Measurements from ENCODE around the gene FTCD.

Gene FTCD

DNA sequence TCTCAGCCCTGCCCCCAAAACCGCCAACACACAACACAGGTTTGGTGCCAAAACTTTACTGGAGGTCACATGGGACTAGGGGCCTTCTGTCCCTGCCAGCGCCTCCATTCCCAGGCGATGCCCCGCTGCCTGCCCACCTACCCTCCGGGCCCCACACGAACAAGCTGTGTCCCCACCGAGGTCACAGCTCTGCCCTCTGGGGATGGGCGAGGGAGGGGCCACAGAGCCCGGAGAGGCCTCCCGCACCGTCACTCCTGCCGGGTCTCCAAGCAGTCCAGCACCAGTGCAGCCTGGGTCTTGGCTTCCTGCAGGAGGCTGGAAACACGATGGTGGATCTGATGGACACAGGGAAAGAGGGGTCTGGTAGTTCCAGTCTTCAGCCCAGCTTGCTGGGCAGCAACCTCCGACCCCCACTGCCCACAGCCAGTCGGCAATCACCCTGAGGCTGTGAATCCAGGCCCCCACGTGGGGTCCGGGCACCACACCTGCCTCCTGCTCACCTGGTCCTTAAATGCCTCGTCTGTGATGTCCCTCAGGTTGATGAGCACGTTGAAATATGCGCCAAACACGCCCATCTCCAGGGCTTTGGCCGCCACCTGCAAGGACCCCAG, 18.5 kb downstream of the FTCD start:
- no peak for DNase-seq

DNA sequence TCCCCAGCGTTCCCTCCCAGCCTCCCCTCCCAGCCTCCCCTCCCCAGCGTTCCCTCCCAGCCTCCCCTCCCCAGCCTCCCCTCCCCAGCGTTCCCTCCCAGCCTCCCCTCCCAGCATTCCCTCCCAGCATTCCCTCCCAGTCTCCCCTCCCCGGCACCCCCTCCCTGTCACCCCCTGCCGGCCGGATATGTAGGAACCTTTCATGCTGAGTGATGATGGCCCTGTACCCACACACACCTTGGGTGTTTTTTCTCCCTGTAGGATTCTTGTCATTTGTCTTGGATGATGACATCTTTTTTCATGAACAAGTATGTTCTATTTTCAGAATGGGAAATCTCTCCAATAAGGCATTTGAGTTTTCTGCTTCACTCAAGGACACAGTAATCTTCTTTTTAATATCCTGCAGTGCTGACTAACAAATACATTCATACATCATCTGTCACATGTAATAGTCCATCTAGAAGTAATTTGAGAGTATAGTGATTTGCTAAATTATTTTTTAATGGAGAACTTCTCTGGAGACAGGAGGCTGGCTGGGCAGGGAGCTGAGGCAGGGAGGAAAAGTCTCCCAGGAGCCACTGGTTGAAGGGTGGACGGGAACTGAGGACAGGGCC, 19.5 kb downstream of the FTCD start:
- DNase-seq: no peak

DNA sequence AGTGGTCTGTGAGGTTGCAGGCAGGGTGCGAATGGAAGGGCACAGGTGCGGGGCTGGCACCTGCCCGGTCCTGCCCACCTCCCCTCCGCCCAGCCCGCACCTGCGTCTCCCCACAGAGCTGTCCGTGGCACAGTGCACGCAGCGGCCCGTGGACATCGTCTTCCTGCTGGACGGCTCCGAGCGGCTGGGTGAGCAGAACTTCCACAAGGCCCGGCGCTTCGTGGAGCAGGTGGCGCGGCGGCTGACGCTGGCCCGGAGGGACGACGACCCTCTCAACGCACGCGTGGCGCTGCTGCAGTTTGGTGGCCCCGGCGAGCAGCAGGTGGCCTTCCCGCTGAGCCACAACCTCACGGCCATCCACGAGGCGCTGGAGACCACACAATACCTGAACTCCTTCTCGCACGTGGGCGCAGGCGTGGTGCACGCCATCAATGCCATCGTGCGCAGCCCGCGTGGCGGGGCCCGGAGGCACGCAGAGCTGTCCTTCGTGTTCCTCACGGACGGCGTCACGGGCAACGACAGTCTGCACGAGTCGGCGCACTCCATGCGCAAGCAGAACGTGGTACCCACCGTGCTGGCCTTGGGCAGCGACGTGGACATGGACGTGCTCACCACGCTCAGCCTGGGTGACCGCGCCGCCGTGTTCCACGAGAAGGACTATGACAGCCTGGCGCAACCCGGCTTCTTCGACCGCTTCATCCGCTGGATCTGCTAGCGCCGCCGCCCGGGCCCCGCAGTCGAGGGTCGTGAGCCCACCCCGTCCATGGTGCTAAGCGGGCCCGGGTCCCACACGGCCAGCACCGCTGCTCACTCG, 23.3 kb downstream of the FTCD start:
- no peak for DNase-seq

DNA sequence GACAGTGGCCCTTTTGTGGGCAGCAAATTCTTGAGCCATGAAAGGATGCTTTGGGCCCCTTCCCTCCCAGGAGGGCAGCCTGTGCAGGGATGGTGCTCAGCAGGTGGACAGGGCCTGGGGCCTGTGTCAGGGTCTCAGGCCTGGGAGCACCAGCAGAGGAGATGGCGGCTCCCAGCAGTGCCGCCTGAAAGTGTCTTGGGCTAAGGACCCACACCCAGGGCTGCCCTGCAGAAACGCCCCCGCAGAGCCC, 23.9 kb downstream of the FTCD start:
- no peak for DNase-seq

DNA sequence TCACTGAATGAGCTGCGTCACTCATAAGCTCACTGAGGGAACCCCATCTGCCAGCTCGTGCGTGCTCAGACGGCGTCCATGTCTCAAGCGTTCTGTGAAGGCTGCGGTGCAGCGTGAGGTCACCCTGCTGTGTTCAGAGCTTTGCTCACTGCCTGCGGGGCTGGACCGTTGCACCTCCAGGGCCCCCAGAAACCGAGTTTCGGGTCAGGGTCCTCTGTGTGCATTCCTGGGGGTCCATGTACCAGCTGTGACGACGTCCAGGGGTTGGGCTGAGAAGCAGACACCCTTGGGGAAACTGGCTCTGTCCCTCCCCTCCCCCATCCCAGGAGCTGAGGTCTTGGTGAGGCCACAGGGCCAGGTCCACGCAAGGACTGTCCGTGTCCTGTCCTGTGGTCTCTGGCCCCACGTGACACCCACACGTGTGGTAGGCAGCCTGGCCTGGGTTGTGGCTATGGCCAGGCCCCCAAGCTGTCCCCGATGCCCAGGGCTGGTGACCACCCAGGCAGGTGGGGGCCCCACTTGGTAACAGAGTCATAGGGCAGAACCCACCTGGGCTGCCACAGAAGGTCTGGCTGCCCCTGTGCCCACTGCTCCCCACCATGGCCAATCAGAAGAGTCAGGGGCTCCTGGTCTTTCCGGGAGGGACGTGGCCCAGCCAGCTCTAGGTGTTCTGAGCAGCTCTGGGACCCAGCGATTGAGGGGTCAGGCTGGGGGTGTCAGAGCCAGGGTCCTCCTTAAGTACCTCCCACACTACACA, 24.4 kb downstream of the FTCD start:
- DNase-seq: no peak

DNA sequence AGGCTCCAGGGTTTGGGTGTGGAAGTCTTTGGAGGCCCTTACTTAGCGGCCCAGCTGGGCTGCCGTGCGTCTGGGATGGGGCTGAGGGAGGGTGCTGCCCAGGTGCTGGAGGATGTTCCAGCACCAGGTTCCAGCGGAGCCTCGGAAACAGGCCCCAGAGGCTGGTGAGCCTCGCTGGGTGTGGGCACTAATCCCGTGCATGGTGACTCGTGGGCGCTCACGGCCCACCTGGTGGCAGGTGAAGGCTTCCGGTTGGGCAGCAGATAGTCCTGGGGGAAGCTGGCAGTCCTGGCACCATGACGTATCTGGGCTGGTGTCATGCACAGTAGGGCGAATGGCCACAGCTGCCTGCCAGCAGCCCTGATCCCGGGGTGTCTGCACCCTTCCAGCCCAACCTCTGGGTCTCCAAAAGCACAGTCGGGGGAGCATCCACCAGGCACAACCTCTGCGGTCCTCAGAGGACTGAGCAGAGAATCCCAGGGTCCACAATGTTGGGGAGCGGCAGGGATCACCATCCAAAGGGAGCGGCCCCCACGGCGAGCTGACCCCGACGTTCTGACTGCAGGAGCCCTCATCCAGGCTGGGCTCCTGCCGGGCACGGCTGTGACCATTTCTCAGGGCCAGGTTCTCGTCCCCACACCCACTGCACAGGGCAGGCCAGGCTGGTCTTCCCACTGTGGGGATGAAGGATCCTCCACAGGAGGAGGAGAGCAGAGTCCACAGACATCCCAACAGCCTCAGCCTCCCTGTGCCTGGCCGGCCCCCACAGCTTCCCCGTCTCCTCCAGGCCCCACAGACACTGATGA, 25.3 kb downstream of the FTCD start:
- no peak for DNase-seq

DNA sequence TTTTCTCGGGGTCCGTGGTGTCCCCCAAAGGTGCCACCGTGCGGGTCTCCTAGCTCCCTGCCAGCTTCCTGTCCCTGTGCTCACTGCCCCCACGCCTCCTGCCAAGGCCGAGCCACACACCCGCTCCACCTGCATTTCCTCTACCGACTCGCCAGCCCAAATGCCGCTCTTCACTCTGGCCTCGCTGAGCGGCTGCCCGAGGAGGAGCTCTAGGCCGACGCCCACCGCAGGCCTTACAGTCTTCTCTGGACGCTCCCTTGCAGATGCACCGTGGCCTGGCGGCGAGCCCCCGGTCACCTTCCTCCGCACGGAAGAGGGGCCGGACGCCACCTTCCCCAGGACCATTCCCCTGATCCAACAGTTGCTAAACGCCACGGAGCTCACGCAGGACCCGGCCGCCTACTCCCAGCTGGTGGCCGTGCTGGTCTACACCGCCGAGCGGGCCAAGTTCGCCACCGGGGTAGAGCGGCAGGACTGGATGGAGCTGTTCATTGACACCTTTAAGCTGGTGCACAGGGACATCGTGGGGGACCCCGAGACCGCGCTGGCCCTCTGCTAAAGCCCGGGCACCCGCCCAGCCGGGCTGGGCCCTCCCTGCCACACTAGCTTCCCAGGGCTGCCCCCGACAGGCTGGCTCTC, 26.3 kb downstream of the FTCD start:
- no peak for DNase-seq

DNA sequence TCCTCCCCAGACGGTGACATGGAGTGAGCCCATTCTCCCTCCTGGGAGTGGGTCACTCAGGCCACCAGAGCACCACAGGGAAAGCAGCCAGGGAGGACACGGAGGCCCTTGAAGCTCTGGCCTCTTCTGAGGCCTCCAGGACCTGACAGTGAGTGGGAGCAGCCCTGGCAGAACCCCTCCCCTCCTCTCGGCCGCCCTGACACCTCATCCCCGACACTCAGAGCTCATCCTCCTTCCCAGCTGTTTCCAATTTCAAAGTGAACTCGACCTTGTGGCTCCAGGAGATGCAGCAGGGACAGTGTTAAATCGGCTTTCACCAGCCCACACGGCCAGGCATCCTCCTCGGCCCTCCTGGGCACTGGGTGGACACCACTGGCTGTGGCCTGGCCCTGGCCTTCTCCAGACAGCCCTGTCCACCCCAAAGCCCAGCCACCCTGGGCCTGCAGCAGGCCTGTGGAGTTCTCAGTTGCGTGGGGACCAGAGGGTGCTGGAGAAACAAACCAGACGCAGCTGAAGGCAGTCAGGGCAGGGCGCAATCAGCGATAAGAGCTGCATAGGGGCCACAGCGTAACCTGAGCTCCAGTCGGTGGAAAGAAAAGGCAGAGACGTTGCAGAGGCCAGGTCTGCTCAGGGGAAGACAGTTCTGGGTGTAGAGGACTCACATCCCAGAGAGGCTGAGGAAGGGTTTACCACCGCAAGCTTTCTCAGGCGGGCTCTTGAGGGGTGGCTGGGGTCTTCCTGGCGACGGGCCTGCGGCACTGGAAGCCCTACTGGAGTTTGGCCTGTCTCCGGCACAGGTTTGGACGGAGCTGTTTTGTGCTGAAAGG, 27.1 kb downstream of the FTCD start:
- DNase-seq: no peak

DNA sequence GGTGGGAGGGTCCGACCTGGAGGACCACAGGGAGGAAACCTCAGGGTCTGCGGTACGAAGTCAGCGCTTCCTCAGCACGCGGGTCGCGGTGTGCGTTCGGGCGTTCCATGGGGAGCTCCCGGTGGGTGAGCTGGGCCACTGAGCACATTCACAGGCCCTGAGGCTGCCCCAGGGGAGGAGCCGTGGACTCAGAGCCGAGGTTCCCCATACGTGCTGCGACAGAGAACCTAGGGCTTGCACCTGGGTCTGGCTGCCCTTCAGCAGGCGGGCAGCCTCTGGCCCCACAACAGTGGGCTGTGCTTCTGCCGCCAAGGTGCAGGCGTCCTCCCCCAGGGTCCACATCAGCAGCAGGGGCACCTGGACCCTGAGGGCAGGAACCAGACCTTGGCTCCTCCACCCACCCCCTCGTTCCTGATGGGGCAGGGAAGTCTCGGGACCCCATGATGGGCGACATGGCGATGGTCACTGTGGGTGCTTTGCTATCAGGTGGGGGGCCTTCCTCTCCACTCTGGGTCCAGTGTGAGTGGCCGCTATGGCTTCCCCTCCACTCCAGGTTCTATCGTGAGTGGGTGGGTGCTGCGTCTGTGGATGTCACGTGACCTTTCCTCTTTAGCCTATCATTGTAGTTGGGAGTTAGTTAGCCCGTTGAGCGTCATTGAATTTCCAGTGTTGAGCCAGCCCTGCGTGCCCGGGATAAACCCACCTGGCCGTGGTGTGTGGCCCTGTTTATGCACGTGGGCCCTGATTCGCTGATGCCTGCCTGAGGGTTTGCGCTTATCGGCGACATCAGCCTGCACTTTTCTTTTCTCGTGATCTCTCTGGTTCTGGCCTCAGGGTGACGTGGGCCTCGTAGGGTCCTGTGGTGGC, 27.9 kb downstream of the FTCD start:
- DNase-seq: no peak

DNA sequence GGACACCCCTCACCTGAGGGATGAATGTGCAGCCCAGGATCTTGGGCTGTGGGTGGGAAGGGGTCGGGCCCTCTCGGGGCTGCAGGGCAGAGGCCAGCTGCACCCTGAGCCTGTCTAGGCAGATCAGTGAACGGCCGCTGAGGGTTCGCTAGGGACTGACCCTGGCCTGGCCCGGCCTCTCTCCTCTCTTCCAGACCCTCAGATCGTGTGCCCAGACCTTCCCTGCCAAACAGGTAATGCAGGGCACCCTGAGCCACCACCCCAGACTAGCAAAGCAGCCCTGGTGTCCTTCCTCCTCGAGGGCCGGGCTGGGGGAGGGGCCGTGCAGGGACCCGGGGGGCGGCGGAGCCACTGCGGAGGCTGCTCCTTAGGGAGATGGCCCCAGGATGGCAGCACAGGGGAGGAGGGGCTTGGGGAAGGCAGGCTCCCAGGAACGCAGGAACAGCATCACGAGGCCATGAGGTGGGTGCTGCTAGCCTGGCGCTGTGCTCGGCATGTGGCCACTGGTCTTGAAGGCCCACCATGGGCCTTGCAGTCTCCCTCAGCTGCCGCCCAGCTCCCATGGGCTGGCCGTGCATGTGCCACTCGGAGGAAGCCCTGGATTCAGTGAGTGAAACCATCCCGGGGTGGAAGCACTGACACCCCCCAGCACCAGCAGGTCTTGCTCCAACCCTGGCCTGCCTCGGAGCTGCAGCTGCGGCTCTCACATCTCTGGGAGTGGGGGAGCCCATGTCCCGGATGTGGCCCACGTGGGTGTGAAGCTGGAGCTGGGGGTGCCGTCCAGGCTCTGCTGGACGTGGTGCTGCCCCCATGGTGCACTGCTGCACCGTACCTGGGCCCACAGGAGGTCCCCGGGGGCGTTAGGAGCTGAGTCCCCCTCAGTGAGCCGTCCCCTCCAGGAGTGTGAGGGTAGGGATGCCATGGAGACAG, 28.8 kb downstream of the FTCD start:
- DNase-seq: no peak

DNA sequence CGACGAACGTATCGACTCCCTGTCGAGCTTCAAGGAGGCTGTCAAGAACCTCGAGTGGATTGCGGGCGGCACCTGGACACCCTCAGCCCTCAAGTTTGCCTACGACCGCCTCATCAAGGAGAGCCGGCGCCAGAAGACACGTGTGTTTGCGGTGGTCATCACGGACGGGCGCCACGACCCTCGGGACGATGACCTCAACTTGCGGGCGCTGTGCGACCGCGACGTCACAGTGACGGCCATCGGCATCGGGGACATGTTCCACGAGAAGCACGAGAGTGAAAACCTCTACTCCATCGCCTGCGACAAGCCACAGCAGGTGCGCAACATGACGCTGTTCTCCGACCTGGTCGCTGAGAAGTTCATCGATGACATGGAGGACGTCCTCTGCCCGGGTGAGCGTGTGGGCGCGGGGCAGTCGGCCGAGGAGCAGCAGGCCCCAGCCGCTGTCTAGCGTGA, 29.5 kb downstream of the FTCD start:
- DNase-seq: no peak

DNA sequence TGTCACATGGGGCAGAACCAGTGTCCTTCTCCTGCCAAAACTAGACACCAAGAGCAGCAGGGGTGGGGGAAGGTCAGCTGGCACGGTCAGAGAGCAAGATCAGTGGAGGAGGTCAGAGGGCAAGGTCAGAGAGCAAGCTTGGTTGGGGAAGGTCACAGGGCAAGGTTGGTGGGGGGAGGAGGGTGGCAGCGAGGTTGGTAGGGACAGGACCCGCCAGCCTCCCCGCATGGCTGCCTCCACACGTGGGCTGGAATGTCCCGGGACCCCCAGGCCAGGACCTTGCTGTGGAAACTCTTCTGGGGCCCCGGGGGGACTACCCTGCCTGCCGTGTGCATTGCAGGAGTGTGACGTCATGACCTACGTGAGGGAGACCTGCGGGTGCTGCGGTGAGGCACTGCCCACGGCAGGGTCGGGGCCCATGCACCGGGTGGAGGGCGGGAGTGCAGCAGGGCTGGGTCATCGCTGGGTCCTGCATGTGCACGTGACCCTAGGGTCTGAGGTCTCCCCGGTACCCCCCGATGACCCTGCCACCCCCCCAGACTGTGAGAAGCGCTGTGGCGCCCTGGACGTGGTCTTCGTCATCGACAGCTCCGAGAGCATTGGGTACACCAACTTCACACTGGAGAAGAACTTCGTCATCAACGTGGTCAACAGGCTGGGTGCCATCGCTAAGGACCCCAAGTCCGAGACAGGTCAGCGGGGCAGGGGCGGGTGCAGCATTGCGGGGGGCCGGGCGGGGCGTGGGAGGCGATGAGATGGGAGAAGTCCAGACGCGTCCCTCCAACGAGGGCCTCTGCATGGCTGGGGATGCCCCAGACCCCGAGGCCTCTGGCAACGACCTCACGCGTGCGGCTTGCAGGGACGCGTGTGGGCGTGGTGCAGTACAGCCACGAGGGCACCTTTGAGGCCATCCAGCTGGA, 30.2 kb downstream of the FTCD start:
- DNase-seq: no peak

DNA sequence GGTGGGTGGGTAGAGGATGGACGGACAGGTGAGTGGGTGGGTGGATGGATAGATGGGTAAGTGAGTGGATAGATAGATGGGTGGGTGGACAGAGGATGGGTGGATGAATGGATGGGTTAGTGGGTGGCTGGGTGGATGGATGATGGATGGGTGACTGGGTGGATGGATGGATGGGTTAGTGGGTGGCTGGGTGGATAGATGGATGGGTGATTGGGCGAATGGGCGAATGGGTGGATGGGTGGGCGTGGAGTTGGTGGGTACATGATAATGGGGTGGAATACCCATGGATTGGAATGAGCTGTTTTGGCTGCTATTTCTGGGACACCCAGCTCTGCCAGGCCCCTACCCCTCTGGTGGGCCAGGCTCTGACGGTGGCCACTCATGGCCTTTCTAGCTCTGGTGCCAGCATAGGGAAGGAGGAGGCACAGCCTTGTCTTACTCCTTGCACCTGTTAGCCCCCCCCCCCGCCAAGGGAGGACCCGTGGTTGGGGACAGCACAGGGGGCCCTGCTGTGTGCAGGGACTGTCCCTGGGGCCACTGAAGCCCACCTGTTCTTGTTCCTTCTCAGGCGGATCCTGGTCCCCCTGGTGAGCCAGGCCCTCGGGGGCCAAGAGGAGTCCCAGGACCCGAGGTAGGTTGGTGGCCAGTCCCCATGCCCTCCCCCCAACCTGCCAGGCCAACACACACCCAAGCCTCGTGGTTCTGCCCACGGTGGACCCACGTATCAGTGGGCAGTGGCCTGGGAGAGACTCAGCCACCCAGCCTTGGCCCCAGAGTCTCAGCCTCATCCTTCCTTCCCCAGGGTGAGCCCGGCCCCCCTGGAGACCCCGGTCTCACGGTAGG, 31.1 kb downstream of the FTCD start:
- no peak for DNase-seq

DNA sequence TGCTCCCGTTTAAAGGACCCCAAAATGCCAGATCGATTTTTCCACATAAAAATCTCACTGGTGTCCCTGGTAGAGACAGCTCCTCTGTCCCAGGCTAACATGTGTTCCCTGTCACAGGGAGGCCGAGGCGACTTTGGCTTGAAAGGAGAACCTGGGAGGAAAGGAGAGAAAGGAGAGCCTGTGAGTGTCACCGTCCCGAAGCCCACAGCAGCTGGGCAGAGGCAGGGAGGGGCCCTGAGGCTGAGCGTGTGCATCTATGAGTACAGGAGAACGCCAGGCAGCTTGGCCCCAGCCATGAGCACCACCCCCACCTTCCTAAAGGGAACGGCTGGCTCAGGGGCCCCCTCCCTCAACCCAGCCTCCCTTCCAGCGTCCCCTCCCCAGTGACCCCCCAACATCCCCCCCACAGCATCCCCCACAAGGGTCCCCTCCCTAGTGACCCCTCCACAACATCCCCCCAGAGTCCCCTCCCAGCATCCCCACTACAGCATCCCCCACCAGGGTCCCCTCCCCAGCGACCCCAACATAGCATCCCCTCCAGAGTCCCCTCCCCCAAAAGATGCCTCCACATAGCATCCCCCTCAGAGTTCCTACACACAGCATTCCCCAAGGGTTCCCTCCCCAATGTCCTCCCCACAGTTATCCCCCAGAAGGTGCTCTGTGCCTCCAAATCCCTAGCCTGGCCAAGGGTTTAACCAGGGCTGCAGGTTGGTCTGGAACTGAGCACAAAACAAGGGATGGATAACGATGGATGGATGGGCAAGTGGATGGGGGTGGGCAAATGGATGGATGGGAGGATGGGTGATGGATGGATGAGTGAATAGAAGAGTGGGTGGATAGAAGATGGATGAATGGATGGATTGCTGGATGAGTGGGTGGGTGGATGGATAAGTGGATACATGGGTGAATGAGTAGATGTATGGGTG, 32.4 kb downstream of the FTCD start:
- DNase-seq: no peak

DNA sequence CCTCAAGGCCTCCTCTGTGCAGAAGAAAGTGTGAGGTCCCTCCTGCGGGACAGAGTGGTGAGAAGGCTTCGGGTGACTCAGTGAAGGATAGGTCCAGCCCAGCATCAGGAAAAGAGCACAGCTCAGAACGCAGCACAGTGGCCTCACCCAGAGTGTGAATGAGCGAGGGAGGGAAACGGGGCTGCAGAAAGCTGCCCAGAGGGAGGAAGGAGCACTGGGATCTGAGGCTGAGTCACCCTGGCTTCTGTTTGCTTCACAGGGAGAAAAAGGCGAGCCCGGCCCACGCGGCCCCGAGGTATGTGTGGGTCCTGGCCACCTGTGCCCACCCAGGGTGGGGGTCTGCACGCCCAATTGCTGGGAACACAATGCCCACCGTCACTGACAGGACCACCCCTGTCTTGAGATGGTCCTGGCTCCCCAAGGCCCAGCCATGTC, 33.1 kb downstream of the FTCD start:
- DNase-seq: no peak
